Activated naive CD4-positive, alpha-beta T cell treated with anti-CD3 and anti-CD28 coated beads, Interleukin-2, amount 50 U/mL, for 16 hours (primary cell): ENCODE data around the gene C17orf50.

Experiments
- DNase-seq: peaks from one replicate; pipeline ENCODE4 v3.0.0-alpha.2; 2020

C17orf50 gene

GRCh38 chr17:35791681-35792350 is 31.1 kb downstream of the C17orf50 start:
- DNase-seq = no peak

GRCh38 chr17:35793257-35793656 is 32.6 kb downstream of the C17orf50 start:
- DNase-seq = no peak

DNA sequence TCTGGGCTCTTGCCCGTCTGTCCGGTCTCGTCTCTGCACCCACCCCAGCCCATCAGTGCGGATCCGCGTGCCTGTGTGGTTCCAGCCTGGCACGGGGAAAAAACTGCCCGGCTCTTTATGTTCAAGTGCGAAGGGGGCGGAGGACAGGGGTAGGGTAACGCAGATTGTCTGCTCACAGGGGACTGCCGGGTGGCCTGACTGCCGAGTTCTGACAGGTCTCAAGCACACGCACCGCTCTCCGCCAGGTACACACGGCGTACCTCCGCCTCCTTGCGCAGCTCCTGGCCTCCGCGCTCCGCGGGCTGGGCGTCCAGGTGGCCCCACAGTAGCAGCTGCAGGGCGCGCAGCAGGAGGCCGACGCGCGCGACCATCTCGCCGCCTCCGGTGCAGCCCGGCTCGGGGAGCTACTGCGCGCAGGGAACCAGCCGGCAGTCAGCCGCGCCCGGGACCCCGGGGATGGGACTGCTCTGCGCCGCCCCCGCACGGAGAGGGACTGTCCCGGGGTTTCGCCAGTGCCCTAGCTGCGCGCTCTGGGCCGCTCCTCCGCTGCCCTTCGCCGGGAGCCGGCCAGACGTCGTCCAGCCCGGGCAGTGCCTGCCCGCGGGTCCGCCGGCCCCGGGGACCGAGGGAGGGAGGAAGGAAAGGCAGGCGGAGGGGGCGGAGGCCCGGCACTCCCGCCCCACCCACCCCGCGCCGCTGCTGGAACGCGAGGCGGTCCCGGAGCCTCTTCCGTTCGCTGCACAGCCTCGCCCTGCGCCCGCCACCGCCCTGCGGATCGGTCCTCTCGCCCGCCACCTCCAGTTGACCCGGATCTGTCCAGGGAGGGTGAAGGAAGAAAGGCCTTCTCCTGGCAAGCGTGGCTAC is 34.6 kb downstream of the C17orf50 start, which contains the start of gene MMP28:
TSS of gene MMP28 (minus strand) at position 635 of the 864 bp plus-strand sequence. CDS start at position 371, 264 bp downstream.
- peak; percentile 54 for DNase-seq

- no peak for DNase-seq
Observed at GRCh38 chr17:35795871-35796265, 35.2 kb downstream of the C17orf50 start.

GRCh38 chr17:35796942-35797341 is 36.3 kb downstream of the C17orf50 start:
- no peak for DNase-seq

- no peak for DNase-seq
Observed at GRCh38 chr17:35797370-35797769, 36.7 kb downstream of the C17orf50 start.

- no peak for DNase-seq
Observed at GRCh38 chr17:35797918-35798317, 37.2 kb downstream of the C17orf50 start.

- no peak for DNase-seq
Observed at GRCh38 chr17:35799942-35800341, 39.3 kb downstream of the C17orf50 start.

- no peak for DNase-seq
Observed at GRCh38 chr17:35801583-35802224, 41.0 kb downstream of the C17orf50 start.

GRCh38 chr17:35804658-35805192 is 44.0 kb downstream of the C17orf50 start:
- no peak for DNase-seq

DNA sequence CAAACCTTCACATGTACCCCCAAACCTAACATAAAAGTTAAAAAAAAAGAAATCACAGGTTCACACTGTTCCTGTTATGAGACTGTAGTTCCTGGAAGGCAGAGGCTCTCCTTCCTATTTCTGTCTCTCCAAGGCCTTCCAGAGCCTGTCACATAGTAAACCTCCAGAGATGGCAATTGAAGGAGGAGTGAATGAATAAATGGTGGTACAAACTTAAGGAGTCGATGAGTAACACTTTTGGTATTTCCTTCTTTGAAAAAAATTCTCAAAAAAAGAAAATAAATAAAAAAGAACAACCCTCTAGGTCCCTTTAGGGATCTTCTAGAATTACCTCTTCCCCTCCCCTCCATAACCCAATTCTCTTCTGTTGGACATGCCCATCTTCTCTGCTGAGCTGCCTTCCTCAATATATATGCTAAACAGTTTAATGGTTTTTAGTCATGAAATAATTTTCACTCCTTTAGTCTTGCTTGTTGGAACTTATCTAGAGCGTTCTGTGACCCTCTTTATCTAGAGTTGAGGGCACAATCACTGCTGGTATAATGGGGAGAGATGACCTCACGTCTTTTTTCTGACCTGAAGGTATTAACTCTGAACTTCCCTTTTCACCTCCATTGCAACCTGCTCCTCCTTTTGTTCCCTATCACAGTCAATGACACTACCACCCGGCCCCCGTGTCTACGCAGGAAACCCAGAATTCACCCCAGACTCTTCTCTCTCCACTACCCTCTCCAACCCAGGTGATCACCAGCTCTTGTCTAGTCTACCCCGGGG is 46.9 kb downstream of the C17orf50 start:
- no peak for DNase-seq

- peak; percentile 19 for DNase-seq
Observed at GRCh38 chr17:35808240-35808961, 47.7 kb downstream of the C17orf50 start.

GRCh38 chr17:35808962-35809854 is 48.5 kb downstream of the C17orf50 start, which contains the start of gene TAF15:
Gene TAF15 (plus strand): TSS chr17:35809484. CDS start chr17:35809570, 86 bp downstream.
- peak; percentile 96 for DNase-seq

DNA sequence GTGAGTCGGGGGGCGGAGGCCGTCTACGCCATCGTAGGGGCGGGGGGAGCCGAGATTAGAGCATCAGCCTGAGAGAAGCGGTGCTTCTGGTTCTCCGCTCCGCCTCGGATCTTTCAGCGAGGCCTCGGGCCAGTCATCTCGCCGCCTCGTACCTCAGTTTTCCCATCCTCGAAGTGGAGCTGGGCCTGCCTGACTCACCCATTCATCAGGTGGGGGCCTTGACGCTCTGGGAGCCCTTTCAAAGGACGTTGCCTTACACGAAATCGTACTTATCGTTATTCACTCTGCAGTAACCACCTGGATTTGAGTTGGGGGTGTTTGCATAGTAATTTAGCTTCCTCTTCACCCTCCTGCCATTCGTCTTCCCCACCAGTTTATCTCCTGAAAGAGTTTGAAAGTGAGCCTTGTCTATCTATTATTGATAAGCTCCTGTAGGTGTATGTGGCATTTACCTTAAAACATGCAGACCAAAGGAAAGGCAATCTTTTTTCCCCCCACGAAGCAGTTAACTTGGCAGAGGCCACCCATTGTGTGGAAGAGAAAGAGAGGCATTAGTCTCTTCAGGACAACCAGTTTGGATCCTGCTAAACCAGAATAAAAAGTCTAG is 49.3 kb downstream of the C17orf50 start:
- no peak for DNase-seq

DNA sequence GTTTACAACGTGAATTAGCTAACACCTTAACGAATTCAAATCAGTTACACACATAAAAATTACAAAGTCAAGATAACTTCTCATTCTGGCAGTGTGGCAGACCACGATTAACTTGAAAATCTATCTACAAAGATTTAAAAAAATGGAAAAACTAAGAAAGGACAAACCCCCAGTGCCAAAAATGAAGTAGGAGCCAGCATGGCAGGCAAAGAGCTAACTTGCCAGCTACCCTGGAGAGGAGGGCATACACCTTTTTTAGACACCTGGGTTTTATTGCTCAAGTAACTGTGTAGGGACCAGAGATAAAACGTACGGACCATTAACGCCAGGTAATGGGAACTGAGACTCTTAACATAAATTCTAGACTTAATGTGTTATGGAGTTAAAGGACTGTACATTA is 51.1 kb downstream of the C17orf50 start:
- no peak for DNase-seq

- DNase-seq = no peak
Observed at GRCh38 chr17:35812456-35812855, 51.8 kb downstream of the C17orf50 start.
